ENCODE data around the gene TMBIM1.

Gene TMBIM1

DNA sequence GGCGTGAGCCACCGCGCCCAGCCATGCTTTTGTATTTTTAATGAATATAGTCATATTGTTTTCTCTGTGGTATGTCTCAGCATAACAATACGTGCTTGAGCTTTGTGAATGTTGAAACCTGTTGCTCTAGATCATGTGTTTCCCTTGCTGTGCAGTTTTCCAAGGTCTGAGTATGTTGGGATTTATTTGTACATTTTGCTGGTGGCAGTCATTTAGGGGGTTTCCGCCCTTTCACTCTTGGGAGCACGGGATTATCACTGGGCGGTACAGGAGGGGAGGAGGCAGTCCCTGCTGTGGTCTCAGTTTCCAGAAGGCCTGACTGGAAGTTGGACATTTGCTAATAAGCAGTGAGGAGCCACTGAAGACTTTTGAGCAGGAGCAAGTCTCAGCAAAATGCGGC lies 39.4 kb upstream of the TMBIM1 start:
- TF ChIP-seq, protein P1, sequence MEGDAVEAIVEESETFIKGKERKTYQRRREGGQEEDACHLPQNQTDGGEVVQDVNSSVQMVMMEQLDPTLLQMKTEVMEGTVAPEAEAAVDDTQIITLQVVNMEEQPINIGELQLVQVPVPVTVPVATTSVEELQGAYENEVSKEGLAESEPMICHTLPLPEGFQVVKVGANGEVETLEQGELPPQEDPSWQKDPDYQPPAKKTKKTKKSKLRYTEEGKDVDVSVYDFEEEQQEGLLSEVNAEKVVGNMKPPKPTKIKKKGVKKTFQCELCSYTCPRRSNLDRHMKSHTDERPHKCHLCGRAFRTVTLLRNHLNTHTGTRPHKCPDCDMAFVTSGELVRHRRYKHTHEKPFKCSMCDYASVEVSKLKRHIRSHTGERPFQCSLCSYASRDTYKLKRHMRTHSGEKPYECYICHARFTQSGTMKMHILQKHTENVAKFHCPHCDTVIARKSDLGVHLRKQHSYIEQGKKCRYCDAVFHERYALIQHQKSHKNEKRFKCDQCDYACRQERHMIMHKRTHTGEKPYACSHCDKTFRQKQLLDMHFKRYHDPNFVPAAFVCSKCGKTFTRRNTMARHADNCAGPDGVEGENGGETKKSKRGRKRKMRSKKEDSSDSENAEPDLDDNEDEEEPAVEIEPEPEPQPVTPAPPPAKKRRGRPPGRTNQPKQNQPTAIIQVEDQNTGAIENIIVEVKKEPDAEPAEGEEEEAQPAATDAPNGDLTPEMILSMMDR (IDR thresholded peaks at IDR 0.05; ENCODE audit: low read depth, low read length), result no peak
- H3K4me3 ChIP-seq (replicated peaks in 1 of 2; ENCODE audit: low read depth in 2 of 2, low read length in 2 of 2), result no peak overlapping the region
- no peak for DNase-seq (ENCODE audit: low read depth in 2 of 2)

- H3K4me3 ChIP-seq (replicated peaks in 1 of 2; ENCODE audit: low read depth in 2 of 2, low read length in 2 of 2), result no peak overlapping the region
- DNase-seq (ENCODE audit: low read depth in 2 of 2), result no peak
- TF ChIP-seq, protein P1 (IDR thresholded peaks at IDR 0.05; ENCODE audit: low read depth, low read length), result no peak
These were observed 37.7 kb upstream of the TMBIM1 start for GRCh38 chr2:218329826-218330593.

DNA sequence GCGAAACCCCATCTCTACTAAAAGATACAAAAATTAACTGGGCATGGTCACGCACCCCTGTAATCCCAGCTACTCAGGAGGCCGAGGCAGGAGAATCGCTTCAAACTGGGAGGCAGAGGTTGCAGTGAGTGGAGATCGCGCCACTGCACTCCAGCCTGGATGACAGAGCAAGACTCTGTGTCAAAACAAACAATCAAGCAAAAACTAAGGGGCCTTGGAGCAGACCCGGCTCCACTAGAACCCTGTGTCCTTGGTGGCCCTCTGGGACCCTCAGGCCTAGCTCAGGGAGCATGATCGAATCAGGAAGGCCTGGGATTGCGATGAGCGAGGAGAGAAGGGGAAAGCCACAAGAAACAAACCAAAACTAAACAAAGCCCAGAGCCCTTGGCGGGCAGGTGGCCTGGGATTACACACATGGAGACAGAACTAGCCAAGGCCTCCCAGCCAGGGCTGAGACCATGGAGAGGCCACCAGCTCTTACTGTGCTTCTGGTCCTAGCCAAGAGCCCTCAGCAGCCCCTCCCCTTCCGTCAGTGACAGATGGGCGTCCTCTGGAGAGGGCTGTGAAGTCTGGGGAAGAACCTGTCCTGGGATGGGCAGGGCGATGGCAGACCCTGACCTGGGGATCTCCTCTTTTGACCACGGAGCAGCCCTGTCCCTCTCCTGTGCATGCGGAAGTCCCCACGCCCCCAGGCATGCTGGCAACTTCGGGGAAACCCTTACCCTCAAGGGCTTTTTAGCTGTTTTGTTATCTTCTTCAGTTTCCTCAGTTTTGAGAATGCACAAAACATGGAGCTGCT lies 36.9 kb upstream of the TMBIM1 start:
- H3K4me3 ChIP-seq (replicated peaks in 1 of 2; ENCODE audit: low read depth in 2 of 2, low read length in 2 of 2), result no peak overlapping the region
- DNase-seq (ENCODE audit: low read depth in 2 of 2), result no peak
- TF ChIP-seq, protein P1 (IDR thresholded peaks at IDR 0.05; ENCODE audit: low read depth, low read length), result no peak

GRCh38 chr2:218328294-218328693 lies 36.0 kb upstream of the TMBIM1 start:
- DNase-seq (ENCODE audit: low read depth in 2 of 2), result no peak
- no peak overlapping the region for H3K4me3 ChIP-seq (replicated peaks in 1 of 2; ENCODE audit: low read depth in 2 of 2, low read length in 2 of 2)
- TF ChIP-seq, protein P1 (IDR thresholded peaks at IDR 0.05; ENCODE audit: low read depth, low read length), result no peak

DNA sequence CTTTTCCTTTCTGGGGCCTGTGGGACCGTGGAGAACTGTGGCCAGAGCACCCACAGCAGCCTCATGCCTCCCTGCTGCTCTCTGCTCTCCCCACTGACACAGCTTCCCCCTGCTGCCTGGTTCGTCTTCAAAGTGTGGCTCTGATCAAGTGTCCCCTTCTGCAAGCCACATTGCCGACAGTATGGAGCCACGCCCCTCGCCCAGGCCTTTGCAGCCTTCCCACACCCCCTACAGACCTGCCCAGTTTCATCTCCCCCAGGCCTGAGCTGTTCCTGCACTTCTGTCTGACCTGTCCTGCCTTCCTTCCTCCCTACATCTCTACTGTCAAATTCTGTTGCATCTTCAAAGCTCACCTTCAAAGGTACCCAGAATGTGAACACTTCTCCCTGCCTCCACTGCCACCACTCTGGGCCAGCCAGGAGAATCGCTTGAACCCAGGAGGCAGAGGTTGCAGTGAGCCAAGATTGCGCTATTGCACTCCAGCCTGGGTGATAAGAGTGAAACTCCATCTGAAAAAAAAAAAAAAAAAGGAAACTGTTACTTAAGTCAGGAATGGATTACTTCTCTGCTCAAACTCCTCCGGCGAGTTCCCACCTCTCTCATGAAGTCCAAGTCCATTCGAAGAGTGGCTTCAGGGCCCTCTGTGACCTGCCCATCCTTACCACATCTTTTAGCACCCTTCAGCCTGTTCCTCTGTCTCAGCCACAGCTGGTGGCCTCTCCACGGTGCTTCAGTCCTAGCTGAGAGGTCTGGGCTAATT lies 35.3 kb upstream of the TMBIM1 start:
- TF ChIP-seq, protein P1 (IDR thresholded peaks at IDR 0.05; ENCODE audit: low read depth, low read length), result no peak
- H3K4me3 ChIP-seq (replicated peaks in 1 of 2; ENCODE audit: low read depth in 2 of 2, low read length in 2 of 2), result no peak overlapping the region
- no peak for DNase-seq (ENCODE audit: low read depth in 2 of 2)

DNA sequence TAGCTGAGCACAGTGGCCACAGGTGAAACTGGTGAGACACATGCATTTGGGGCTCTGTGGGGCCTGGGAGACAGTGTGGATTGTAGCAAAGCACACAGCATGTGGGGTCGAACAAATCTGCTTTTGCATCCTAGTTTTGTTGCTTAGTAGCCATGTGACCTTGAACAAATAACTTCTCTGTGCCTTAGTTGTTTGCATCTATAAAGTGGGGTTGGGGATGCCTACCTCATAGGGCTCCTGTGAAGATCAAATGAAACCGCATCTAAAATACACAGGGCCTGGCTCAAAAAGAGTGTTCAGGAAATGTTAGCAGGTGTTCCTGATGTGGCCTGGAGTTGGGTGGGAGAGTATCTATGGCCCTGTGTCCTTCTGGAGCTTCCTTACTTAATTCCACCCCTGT lies 34.0 kb upstream of the TMBIM1 start:
- no peak overlapping the region for H3K4me3 ChIP-seq (replicated peaks in 1 of 2; ENCODE audit: low read depth in 2 of 2, low read length in 2 of 2)
- TF ChIP-seq, protein P1 (IDR thresholded peaks at IDR 0.05; ENCODE audit: low read depth, low read length), result no peak
- no peak for DNase-seq (ENCODE audit: low read depth in 2 of 2)

All from cardiac fibroblast (primary cell).